C4-2B (cell line): ENCODE data around the gene WDR93.

Source experiments
- CTCF ChIP-seq: fragments of 450-650 bp; conservative IDR thresholded peaks from 2 replicates; pipeline ENCODE4 v1.5.1; 2017; ENCODE audit warnings: mild to moderate bottlenecking
- ZFX ChIP-seq: fragments of 450-650 bp; IDR thresholded peaks from 2 replicates; pipeline ENCODE4 v1.6.1; 2017

GRCh38 chr15:89666858-89667705, 23.5 kb upstream of the WDR93 start:
- TF ChIP-seq CTCF: no peak
- TF ChIP-seq ZFX: no peak
